Activated effector memory CD4-positive, alpha-beta T cell treated with Interleukin-2 at 50 U/mL for 16 hours (primary cell): ENCODE measurements around the gene PID1.
"Not testable (repeated sequence)": the region's sequence is repeated elsewhere in the genome, so short reads cannot be mapped to it uniquely, and the experiment has no call there.

ENCODE experiments used
- DNase-seq: peaks from one replicate; pipeline ENCODE4 v3.0.0-alpha.2; 2020

Gene PID1

DNA sequence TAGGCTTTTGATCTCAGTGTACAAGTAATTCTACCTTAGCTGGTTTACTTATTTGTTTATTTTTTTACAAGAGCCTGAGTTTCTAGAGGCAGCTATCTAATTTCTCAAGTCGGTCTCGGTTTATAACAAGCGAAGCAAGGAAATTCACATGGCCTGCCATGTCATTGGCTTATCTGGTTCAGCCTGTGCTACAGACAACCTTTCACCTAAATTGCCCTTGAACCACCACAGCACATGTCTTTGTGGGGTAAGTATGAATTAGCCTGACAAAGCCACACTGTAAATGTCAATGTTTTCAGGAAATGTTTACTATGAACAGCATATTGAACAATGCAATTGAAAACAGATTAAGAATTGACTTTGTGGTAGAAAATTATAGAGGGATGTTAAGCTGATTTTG, 167.1 kb downstream of the PID1 start:
- no peak for DNase-seq

DNA sequence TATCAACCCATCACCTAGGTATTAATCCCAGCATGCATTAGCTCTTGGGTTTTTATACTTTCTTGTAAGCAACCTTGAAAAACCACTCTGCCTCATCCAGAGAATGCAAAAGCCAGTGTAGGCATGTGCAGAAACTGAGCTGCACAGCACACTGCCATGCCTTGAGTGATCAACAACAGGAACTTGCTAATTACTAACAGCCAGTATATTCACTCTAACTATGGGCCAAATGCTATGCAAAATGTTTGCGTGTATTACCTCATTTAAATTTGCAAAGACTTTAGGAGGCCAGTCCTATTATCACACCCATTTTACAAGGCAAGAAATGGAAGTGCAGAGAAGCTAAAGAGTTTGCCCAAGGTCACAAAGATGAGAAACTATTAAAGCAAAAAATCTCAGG, 169.8 kb downstream of the PID1 start:
- DNase-seq = no peak

DNA sequence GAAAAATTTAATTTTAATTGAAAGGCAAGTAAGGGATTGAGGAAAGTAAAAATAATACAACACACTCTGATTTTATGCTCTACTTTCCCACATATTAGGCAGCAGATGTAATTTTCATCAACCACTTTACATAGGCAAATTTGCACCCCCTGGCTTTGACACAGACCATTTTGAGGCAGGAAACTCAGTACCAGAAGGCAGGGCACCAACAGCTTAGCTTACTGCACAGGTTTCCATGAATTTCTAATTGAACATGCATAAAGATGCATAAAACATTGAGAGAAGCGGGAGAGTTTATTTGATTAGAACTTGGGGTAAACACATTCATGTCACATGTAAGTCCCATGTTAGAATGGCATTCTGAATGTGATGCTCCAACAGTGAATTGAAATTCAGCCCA, 171.9 kb downstream of the PID1 start:
- DNase-seq = no peak

DNA sequence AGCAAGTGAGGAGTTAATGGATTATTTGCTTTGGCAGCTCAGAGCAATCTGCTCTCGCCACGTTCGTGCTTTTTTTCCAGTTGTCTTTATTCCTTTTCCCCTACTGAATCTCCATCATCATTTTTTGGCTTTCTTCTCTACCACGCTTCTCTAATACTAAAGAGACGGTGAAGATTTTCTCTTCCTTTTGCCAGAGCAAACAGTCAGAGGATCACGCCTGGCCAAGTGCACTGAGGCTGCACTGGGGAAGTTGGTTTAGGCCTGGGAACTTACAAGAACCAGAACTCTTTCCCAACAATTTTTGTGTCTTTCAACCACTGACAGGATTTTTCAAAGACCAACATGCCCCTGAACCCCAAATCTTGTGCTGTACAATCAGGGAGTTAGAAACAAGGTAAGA, 172.3 kb downstream of the PID1 start:
- DNase-seq = no peak

DNA sequence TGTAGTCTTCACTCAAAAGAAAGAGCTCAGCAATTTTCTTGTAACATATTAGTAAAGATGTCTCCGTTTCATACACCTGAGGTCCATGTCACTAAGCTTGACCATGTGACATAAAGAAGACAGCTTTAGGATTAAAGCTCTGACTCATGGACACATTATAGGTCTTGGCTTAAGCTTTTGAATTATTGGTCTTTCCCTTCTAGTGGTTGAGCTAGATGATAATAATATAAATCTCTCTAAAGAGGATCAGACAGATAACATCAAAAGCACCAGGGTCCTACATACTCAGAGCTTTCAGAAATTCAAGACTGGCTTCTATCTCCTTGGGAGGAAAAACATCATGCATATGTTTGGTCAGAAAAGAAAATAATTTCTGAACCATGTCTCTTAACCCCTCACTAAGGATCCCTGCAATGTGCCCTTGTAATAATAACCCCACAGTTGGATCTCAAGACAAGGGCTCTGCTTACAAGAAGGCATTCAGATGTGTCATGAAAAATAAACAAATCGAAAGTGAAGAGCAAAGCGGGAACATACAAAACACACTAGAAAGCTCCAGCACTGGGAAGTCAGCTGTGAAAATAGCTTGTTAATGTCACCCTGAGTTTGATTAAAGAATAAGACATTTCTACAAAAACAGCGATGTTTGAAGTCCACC, 174.5 kb downstream of the PID1 start:
- DNase-seq = no peak

DNA sequence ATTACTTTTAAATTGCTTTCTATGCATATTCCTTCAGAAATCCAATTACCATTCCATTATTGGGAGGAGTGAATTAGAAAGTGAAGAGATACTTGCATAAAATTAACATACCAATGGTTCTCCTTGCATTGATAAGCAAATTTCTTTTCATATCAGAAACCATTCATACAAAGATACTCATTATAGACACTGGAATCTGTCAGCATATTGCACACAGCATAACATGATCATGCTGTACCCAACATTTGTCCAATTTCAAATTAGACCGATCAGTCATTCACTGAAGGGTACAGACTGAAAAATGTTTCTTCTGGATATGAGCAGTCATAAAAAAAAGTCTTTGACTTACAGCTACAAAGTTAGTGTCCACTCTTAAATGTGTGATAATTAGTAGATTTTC, 175.6 kb downstream of the PID1 start:
- no peak for DNase-seq

DNA sequence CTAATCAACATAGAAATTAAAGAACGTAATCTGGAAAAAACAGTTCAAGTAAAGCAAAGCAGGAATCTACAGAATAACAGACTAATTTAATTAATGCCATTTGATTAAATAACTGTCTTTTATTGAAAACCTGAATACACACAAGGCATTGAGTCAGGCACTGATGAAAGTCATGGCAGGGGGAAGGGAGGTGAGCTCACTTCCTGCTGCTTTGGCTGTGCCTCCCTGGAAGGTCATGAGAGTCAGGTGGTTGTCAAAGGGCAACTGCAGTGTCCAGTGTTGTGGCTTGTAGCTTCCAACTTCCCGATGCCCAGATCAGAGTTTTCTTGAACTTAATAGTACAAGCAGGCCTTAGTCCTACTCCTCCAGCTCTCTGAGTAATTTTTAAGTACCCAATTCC, 180.9 kb downstream of the PID1 start:
- no peak for DNase-seq

DNA sequence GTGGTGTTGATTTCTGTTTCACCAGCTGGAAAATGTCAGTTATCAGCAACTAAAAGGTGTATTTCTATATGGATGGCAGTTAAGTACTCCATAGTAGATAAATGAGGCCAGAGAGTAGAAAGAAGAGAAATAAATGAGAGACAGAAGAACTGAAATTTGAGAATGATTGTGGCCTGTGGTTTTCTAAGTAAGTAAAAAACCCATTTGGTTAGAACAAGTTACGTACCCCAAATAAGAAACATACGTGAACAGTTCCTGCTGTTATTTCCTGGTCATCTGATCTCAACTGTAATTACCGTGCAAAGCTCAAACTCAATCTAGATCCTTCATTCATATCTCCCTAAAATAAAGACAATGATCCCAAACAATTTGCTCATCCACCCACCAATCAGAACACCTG, 181.3 kb downstream of the PID1 start:
- DNase-seq = no peak

DNA sequence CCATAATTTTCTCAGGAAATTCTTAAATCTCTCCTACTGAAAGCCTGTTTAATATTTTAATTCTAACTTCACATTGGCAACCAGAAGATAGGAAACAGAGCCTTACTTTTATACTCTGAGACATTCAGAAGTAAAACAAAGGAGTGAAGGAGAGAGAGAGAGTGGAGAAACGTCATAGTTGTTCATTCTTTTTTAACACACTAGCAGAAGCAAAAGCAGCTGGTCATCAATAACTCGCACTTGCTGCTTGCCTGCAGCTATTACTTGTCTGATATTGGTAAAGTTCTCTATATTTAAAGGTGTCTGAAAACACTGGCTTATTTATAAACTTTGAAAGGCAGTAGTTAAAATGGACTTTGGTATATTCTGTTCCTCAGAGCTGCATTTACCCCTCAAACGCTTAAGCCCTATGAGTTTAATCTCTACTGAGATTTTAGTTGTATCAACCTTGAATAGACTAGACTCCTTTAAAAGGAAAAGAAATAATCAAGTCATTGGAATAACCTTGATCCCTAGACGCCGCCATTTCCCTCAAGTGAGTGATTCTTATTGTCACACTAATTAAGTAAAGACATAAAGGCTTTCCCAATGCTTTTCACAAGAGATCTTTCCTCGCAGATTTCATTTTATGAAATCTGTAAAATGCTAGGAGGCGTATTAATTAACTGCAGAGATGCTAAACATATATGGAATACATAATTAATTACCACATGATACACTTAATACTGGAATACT, 182.0 kb downstream of the PID1 start:
- DNase-seq = no peak

DNA sequence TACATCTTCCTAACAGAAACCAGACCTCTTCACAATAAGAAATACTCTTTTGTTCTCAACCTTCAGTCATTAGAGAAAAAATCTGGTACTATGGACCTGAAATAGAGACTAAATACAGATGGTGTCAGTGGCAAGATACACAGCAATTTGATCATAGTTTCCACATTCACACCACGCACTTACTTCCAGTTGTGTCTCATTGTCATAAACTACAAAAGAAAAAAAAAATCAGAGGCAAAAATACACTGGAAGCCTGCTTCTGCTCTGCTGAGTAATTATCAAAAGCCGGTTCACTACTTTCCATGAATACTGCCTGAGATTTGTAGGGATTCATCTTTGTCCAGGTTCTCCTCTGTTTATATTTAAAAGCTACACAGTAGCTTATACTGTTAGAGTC, 182.6 kb downstream of the PID1 start:
- no peak for DNase-seq

DNA sequence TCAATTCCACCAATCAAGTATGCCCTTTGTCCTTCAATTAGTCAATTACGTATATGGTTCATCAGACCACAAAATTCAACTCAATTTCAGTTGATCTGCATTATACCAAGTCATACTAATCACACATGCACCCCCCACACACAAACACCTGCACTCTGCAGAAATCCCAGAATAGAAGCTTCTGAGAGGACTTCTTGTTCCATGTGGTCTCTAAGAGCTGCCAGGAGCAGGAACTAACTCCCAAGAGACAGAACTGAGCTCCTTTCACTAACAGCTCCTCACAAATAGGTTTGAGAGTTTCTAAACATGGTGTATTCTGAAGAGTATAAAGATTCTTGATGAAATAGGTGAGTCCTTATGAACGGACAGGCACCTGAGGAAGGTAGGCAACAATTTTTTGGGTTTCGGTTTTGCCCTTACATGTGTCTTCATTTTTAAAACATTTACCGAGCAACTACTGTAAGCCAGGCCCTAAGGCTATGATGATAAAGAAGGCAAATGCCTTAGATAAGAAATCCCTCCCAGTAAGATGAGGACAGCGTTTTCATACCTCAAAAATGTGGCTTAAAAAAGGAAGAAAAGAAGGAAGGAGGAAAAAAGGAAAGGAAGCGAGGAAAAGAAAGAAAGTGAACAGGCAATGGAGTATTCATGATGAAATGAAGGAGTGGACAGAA, 183.1 kb downstream of the PID1 start:
- no peak for DNase-seq

DNA sequence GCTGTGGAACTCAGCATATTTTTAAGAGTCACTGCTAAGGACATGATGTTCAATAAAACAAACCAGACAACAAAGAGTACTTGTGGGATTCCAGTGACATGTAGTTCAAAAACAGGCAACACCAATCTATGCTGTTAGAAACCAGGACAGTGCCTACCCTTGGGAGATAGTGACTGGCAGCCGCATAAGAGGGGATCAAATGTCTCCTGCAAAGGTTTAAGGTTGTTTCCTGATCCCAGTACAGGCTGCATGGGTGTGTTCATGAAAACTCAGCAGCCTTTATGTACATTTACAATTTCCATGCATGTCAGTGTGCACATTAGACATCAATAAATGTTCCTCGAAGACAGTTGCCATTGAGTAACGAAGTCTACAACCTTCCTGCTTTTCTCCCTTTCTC, 183.8 kb downstream of the PID1 start:
- DNase-seq = no peak

DNA sequence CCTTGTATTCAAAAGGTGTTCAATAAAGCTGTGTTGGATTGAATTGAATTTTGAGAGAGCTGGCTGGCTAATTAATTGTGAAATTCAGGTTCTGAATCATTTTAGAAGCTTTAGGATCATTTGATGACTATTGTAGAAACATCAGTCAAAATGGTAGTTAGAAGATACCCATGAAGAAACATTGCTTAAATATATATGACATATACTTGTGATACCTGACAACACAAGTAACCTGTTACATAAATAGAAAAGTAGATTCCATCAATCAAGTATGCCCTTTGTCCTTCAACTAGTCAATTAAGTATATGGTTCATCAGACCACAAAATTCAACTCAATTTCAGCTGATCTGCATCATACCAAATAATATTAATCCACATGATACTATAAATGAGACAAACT, 185.6 kb downstream of the PID1 start:
- DNase-seq = no peak

DNA sequence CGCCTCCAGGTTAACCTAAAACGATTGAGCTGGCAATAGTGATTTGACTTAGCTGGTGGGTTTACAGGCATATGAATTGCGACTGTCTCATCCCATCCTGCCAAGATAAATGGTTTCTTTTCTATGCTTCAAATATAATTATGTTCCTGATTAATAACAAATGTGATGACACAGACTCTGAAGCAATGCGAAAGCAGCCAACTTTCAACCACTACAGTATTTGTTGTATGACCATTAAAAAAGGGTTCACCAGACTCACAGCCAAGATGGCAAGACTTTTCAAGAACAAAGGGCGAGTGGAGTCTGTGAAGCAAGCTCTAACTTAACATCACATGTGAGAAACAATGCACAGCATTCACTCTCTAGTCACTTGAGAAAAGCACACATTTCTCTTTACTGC, 186.6 kb downstream of the PID1 start:
- no peak for DNase-seq

DNA sequence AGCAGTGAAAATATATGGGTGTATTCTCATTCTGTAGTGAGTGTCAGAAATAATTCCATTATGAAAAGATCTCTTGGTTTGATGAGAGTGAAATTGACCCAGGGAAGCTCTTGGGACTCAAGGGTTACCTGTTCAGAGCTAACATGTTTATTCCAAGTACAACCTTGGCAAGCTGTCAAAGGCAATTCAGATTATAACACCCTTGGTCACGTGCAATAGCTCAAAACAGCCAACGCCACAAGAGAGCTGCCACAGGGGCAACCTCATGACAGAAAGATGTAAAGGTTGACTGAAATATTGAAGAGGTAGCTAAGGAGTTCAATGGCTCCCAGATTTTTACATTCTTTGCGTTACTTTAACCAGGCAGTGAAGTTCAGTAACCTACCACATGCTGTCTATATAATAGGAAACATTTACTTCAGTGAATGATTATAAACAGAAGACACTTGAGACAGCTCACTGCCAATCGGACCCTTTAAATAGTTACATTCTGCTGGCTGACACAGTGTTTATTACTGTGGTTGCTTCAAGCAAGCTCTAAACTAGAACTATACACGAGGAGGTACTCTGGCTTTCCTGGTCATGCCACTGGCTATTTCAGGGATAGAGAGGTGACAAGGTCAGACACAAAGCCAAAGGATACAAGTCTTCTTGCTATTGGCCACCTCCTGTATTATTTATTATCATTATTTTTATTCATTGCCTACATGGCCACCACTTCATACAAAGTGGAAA, 187.3 kb downstream of the PID1 start:
- DNase-seq = no peak

DNA sequence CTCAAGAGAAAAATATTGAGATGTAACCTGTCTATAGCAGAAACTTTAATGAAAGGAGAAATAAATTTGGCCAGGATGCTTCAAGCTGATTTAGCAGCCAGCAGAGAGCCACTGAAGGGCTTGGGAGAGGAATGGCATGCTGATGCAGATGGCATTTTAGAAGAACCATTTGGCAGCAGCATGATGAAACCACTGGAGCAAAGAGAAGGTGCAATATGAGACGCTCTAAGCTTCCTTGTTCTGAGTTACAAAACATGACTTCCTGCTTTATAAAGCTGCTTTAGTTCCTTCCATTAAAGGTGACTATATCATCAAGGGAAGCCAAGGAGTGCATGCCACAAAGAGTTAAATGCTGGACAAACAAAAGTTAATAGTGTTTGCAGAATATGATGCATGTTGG, 189.7 kb downstream of the PID1 start:
- DNase-seq = no peak

DNA sequence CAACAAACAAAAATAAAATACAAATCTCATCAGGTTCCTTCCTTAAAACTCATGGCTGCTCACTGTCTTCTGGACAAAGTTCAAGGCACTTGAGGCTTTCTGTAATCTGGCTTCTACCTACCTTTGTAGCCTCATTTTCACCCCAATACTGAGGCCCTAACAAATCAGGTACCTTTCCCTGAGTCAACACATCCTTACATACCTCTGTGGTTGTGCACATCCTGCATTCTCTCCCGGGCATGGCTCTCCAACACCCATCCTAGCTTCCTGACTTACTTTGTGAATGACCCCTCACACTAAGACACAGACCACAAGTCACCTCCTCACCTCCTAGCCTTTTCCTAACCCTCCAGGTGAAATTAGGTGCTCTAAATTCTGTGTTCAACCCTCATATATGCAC, 190.9 kb downstream of the PID1 start:
- no peak for DNase-seq

DNA sequence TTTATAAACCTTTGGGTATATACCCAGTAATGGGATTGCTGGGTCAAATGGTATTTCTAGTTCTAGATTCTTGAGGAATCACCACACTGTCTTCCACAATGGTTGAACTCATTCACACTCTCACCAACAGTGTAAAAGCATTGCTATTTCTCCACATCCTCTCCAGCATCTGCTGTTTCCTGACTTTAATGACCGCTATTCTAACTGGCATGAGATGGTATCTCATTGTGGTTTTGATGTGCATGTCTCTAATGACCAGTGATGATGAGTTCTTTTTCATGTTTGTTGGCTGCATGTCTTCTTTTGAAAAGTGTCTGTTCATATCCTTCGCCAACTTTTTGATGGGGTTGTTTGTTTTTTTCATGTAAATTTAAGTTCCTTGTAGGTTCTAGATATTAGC, 194.2 kb downstream of the PID1 start:
- DNase-seq = not testable (repeated sequence)

DNA sequence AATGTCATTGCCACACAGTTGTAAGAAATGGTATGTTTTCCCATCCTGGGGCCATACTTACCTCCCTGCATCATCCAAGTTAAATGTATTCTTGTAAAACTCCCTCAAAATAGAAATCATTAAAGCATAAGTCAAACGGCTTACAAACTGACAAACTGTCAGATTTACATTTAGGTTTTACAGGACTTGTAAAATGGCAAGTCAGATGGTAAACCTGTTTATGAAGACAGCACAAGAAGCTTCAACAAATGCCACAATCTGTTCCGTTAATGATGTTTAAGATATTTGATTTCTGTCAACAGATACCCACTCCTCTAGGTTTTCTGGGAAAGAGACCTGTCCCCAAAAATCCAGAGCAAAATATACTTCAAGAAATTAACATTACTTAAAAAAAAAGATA, 197.2 kb downstream of the PID1 start:
- DNase-seq = no peak

DNA sequence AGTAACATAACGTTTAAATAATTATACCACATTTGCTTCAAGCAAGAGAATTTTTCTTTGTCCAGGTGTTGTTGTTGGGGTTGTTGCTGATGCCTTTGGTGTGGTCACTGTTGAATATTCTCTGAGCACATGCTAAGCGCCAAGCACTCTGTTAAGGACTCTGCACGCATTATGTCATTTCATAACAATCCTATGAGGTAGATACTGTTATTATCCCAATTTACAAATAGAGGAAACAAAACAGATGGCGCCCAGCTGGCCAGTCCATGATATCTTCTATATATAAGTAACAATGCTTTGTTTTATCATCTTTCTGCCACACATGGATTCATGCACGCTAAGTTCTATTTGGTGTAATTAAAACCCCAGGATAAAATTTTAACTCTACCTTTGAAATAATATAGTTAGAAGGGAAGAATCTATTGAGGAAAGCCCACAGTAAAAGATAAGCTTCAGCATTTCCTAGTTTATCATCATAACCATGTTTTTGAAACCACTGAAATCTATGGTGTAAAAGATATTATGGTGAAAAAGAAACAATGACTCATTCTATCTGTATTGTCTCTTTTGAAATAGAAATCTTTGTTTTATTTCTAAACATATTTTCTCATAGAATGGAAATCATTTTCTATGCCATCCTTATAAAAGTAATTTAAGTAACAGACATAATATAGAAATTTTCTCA, 199.7 kb downstream of the PID1 start:
- no peak for DNase-seq

DNA sequence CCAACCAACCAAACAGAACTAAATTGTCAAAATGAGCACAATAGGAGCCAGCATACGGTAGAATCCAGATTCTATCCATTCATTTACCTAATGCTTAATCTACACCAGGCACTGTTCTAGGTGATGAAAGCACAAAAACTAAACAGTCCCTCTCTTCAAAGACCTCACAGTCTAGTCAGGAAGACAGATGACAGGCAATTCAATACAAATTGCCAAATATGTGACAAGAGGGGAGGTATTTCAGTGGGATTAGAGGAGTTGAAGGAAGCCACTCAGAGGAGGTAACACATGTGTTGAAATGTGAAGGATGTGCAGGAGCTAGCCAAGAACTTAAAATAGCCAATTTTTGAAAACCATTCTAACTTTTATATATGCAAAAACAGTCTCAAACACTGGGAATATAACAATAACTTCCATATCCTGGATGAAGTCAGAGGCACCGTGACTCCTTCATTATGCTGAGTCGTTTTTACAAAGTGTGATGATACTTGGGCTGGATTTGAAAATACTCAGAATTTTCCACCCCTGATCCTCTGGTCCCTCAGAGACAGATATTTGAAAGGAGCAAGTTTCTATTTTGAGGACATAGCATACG, 204.9 kb downstream of the PID1 start:
- DNase-seq = no peak

DNA sequence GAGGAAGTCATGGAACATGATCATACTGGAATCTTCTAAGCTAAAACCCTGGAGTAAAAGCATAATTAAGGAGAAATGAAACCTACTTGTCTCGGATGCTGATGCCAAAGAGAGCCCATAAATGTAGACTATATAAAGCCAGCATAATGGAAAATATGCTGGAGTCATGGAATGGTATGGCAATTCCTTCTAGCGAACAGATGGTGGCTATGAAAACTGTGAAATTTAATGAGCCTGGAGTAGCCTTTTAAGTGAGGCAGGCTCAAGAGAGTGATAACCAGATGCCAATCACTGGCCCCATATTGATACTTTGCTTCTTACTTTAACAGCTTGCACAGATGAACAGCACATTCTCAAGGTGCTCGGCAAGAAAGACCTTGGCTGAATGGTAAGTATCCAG, 206.3 kb downstream of the PID1 start:
- no peak for DNase-seq

DNA sequence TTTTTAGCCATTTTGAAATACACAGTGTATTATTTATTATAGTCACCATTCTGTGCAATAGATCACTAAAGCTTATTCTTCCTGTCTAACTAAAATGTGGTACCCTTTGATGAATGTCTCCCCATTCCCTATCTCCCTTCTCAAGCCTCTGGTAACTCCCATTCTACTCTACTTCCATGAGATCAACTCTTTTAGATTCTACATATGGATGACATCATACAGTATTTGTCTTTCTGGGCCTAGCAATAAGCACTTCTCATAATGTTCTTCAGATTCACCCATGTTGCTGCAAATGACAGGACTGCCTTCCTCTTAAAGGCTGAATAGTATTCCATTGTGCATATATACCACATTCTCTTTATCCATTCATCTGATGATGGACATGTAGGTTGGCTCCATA, 210.9 kb downstream of the PID1 start:
- DNase-seq = no peak
